WTC11 (cell line): ENCODE measurements around the gene ERBB2. TPM values are rescaled to one million over a fixed set of nuclear protein-coding genes. Genes with fewer than 3 reads are reported as not detected.

Experiments used
- ATAC-seq: fragments of 200-7000 bp; cut with Tn5 transposase; 2 replicates; pipeline ENCODE4 v1.10.0; 2021; ENCODE audit warnings: mild to moderate bottlenecking, moderate library complexity
- CTCF ChIA-PET: fragments of 300-600 bp; sonication (Branson Sonifier 250); formaldehyde crosslinking; loops from one replicate; lab custom pipeline; 2021; ENCODE audit warnings: antibody characterized with exemption; lab: Charles Lee
- POLR2A ChIA-PET: fragments of 350-600 bp; sonication (Branson Sonifier 250); formaldehyde crosslinking; loops from one replicate; lab custom pipeline; 2021; ENCODE audit warnings: antibody characterized with exemption; lab: Charles Lee
- DNase-seq: peaks from one replicate; pipeline ENCODE4 v3.0.0; 2021; ENCODE audit warnings: low spot score
- H3K27ac Mint-ChIP-seq: 2 replicates; pipeline ENCODE4 v1.8.0; 2021; ENCODE audit warnings: mixed read lengths
- H3K27me3 Mint-ChIP-seq: 2 replicates; pipeline ENCODE4 v1.8.0; 2021; ENCODE audit warnings: low read depth, mild to moderate bottlenecking, moderate library complexity, mixed read lengths
- H3K36me3 Mint-ChIP-seq: 2 replicates; pipeline ENCODE4 v1.8.0; 2021; ENCODE audit warnings: mixed read lengths
- H3K4me1 Mint-ChIP-seq: 2 replicates; pipeline ENCODE4 v1.8.0; 2022; ENCODE audit warnings: mixed read lengths
- H3K4me3 Mint-ChIP-seq: 2 replicates; pipeline ENCODE4 v1.8.0; 2021; ENCODE audit warnings: mild to moderate bottlenecking, moderate library complexity, mixed read lengths
- H3K9me3 Mint-ChIP-seq: 2 replicates; pipeline ENCODE4 v1.8.0; 2021; ENCODE audit warnings: mixed read lengths
- FOXP1 ChIP-seq: sonication (generic); formaldehyde crosslinking; IDR thresholded peaks from 2 replicates; pipeline ENCODE4 v1.8.0; 2022; ENCODE audit warnings: missing genetic modification reagents, mild to moderate bottlenecking, moderate library complexity, borderline replicate concordance
- KAT7 ChIP-seq: sonication (generic); formaldehyde crosslinking; IDR thresholded peaks from 2 replicates; pipeline ENCODE4 v1.8.1; 2023; ENCODE audit warnings: missing genetic modification reagents, mild to moderate bottlenecking, borderline replicate concordance
- NFATC4 ChIP-seq: fragments of 250-450 bp; sonication (Bioruptor Pico); IDR thresholded peaks from 2 replicates; pipeline ENCODE4 v1.9.0; 2021; ENCODE audit warnings: mild to moderate bottlenecking
- NFYB ChIP-seq: sonication (generic); formaldehyde crosslinking; conservative IDR thresholded peaks from 2 replicates; pipeline ENCODE4 v1.8.0; 2022; ENCODE audit warnings: low read depth, missing genetic modification reagents
- RELA ChIP-seq: sonication (generic); formaldehyde crosslinking; IDR thresholded peaks from 2 replicates; pipeline ENCODE4 v1.8.1; 2022; ENCODE audit warnings: missing genetic modification reagents, mild to moderate bottlenecking, borderline replicate concordance
- RORB ChIP-seq: fragments of 250-450 bp; sonication (Bioruptor Pico); IDR thresholded peaks from 2 replicates; pipeline ENCODE4 v1.9.0; 2021; ENCODE audit warnings: mild to moderate bottlenecking
- TCF7 ChIP-seq: sonication (generic); formaldehyde crosslinking; IDR thresholded peaks from 2 replicates; pipeline ENCODE4 v1.8.0; 2022; ENCODE audit warnings: mild to moderate bottlenecking, low read depth, missing genetic modification reagents, moderate library complexity
- TEAD4 ChIP-seq: sonication (generic); formaldehyde crosslinking; IDR thresholded peaks from 2 replicates; pipeline ENCODE4 v1.8.0; 2022; ENCODE audit warnings: mild to moderate bottlenecking, missing genetic modification reagents
- ZNF121 ChIP-seq: sonication (generic); formaldehyde crosslinking; IDR thresholded peaks from 2 replicates; pipeline ENCODE4 v1.8.0; 2023; ENCODE audit warnings: missing genetic modification reagents
- ZNF317 ChIP-seq: sonication (generic); formaldehyde crosslinking; IDR thresholded peaks from 2 replicates; pipeline ENCODE4 v1.8.1; 2023; ENCODE audit warnings: low read depth, mild to moderate bottlenecking, moderate library complexity, missing genetic modification reagents, borderline replicate concordance
- ZNF671 ChIP-seq: fragments of 250-450 bp; sonication (Bioruptor Pico); IDR thresholded peaks from 2 replicates; pipeline ENCODE4 v1.8.0; 2021; ENCODE audit warnings: mild to moderate bottlenecking
- total RNA-seq: library from RNA; stranded (reverse); gene quantifications from 3 replicates; pipeline ENCODE4 v1.2.3, GENCODE V29; 2021
- TF ChIP-seq, protein P1 (sequence below): sonication (generic); formaldehyde crosslinking; IDR thresholded peaks from 2 replicates; pipeline ENCODE4 v1.8.1; 2022; ENCODE audit warnings: mild to moderate bottlenecking, moderate library complexity, missing genetic modification reagents
- TF ChIP-seq, protein P2 (sequence below): sonication (generic); formaldehyde crosslinking; IDR thresholded peaks from 2 replicates; pipeline ENCODE4 v1.8.1; 2023; ENCODE audit warnings: mild to moderate bottlenecking, missing genetic modification reagents
- TF ChIP-seq, protein P3 (sequence below): fragments of 200-600 bp; IDR thresholded peaks from 2 replicates; pipeline ENCODE4 v1.8.0; 2022; ENCODE audit warnings: antibody characterized with exemption
- TF ChIP-seq, protein P4 (sequence below): sonication (generic); formaldehyde crosslinking; IDR thresholded peaks from 2 replicates; pipeline ENCODE4 v1.8.1; 2022; ENCODE audit warnings: low read depth, mild to moderate bottlenecking, moderate library complexity, missing genetic modification reagents, borderline replicate concordance
- TF ChIP-seq, protein P5 (sequence below): sonication (generic); formaldehyde crosslinking; IDR thresholded peaks from 2 replicates; pipeline ENCODE4 v1.8.0; 2022; ENCODE audit warnings: mild to moderate bottlenecking, missing genetic modification reagents
- TF ChIP-seq, protein P6 (sequence below): sonication (generic); formaldehyde crosslinking; IDR thresholded peaks from 2 replicates; pipeline ENCODE4 v1.8.0; 2022; ENCODE audit warnings: mild to moderate bottlenecking, missing genetic modification reagents

Gene ERBB2
- total RNA-seq, 1 experiment from 2014 or later: 209 TPM

DNA sequence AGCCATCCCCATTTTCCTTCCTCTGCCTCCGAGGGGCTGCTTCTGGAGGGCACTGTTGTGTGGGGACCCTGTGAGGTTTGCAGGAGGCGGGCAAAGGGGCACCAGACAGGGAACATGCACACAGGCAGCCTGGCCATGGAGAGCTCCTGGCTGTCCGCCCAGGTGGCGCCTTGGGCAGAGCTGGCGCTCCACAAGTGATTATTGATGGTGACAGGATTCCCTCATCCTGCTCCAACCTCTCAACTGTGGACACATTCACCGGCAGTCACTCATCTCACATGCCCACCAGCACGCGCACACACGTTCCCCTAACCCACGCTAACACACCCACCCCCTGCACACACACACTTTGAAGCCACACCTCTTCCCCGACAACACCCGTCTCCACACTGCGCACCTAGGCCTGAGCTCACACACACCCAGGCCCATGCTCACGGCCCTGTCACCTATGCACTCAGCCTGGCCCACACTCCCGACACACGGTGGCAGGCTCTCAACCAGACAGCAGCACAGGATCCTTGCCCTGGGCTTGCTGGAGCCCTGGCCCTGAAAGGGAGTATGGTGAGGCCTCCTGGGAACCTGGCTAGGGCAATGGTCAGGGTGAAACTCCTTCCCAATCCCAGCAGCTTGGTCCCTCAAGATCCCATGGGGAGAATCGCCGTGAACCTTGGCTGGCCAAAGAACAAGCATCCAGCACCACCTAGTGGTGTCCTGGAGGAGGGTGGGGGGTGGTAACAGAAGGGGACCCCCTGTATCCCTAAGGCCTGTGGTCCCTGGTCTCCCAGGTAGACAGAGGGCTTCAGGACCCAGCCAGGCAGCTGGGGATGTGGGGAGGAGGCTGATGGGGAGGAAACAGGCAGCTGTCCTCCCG is 28.0 kb upstream of the ERBB2 start (continued):
- TF ChIP-seq, protein P1, sequence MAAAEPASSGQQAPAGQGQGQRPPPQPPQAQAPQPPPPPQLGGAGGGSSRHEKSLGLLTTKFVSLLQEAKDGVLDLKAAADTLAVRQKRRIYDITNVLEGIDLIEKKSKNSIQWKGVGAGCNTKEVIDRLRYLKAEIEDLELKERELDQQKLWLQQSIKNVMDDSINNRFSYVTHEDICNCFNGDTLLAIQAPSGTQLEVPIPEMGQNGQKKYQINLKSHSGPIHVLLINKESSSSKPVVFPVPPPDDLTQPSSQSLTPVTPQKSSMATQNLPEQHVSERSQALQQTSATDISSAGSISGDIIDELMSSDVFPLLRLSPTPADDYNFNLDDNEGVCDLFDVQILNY (CRISPR knock-in tag): no peak
- TF ChIP-seq, protein P2, sequence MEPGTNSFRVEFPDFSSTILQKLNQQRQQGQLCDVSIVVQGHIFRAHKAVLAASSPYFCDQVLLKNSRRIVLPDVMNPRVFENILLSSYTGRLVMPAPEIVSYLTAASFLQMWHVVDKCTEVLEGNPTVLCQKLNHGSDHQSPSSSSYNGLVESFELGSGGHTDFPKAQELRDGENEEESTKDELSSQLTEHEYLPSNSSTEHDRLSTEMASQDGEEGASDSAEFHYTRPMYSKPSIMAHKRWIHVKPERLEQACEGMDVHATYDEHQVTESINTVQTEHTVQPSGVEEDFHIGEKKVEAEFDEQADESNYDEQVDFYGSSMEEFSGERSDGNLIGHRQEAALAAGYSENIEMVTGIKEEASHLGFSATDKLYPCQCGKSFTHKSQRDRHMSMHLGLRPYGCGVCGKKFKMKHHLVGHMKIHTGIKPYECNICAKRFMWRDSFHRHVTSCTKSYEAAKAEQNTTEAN (CRISPR knock-in tag): no peak
- 0 out of 2 replicates have a peak, but pooled peaks have one; percentile 56 for TF ChIP-seq FOXP1
- TF ChIP-seq ZNF317 (CRISPR knock-in tag): peak; percentile 71; the same call in 1 of the 2 replicates
- TF ChIP-seq RORB (CRISPR knock-in tag): no peak
- TF ChIP-seq, protein P3, sequence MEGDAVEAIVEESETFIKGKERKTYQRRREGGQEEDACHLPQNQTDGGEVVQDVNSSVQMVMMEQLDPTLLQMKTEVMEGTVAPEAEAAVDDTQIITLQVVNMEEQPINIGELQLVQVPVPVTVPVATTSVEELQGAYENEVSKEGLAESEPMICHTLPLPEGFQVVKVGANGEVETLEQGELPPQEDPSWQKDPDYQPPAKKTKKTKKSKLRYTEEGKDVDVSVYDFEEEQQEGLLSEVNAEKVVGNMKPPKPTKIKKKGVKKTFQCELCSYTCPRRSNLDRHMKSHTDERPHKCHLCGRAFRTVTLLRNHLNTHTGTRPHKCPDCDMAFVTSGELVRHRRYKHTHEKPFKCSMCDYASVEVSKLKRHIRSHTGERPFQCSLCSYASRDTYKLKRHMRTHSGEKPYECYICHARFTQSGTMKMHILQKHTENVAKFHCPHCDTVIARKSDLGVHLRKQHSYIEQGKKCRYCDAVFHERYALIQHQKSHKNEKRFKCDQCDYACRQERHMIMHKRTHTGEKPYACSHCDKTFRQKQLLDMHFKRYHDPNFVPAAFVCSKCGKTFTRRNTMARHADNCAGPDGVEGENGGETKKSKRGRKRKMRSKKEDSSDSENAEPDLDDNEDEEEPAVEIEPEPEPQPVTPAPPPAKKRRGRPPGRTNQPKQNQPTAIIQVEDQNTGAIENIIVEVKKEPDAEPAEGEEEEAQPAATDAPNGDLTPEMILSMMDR: peak; percentile 61
- 0 out of 2 replicates have a peak, but pooled peaks have one; percentile 1 for TF ChIP-seq KAT7 (CRISPR knock-in tag)

DNA sequence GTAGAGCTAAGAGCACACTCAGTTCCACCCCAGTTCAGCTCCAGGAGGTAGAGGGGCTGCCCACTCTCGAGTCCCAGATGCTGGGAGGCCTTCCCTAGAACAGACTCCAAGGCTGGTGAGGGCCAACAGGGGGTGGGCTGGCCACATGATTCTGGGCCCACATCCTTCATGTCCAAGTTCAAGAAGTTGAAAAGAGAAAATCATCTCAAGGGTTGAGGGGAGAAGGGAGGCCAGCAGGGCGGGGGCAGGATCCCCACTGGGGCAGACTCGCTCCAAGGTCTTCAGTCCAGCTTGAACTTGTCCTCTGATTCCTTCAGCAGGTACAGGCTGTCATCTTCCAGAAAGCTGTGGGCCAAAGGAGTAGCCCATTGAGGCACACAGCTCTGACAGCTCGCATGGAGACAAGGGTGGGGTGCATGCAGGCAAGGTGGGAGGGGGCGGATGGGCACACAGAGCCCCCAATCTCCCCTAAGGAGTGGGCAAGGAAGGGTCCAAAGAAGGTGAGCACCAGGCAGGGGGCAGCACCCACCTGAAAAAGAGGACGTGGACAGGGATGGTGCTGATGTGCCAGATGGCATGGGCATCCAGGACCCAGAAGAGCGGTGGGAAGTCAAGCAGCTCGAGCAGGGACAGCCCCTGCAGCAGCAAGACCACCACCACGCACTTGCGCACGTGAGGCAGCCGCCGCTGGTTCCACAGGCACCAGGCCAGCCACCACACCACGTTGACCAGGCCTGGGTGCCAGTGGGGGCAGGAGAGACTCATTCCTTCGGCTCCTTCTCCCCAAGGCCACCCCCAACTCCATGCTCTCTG is 27.1 kb upstream of the ERBB2 start:
- DNase-seq (no peak), ATAC-seq (no peak)
- peaks cover 27% of the 10 kb centered on the region for H3K4me1 Mint-ChIP-seq
- no peaks in the 10 kb centered on the region for H3K36me3 Mint-ChIP-seq
- H3K9me3 Mint-ChIP-seq: no peaks in the 10 kb centered on the region
- peaks cover 26% of the 10 kb centered on the region for H3K27me3 Mint-ChIP-seq
- H3K4me3 Mint-ChIP-seq: no peak overlapping the region
- ChIA-PET POLR2A (interaction anchor here (1.5 kb wide), 1 partner anchor 49 kb away, joined by 4 read pairs; no protein-coding TSS in a partner anchor), CTCF (interaction anchor here (0.7 to 18.0 kb wide), 26 partner anchors 8 to 145 kb away, joined by 3 to 876 read pairs (median 6); partner anchors contain the start of genes PGAP3 and PPP1R1B)
- H3K27ac Mint-ChIP-seq: no peak overlapping the region
- no peak for TF ChIP-seq NFATC4
- TF ChIP-seq TCF7 (CRISPR knock-in tag): no peak
- TF ChIP-seq RELA (CRISPR knock-in tag): 0 out of 2 replicates have a peak, but pooled peaks have one; percentile 39
- TF ChIP-seq, protein P4, sequence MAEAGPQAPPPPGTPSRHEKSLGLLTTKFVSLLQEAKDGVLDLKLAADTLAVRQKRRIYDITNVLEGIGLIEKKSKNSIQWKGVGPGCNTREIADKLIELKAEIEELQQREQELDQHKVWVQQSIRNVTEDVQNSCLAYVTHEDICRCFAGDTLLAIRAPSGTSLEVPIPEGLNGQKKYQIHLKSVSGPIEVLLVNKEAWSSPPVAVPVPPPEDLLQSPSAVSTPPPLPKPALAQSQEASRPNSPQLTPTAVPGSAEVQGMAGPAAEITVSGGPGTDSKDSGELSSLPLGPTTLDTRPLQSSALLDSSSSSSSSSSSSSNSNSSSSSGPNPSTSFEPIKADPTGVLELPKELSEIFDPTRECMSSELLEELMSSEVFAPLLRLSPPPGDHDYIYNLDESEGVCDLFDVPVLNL (CRISPR knock-in tag): no peak
- TF ChIP-seq, protein P5, sequence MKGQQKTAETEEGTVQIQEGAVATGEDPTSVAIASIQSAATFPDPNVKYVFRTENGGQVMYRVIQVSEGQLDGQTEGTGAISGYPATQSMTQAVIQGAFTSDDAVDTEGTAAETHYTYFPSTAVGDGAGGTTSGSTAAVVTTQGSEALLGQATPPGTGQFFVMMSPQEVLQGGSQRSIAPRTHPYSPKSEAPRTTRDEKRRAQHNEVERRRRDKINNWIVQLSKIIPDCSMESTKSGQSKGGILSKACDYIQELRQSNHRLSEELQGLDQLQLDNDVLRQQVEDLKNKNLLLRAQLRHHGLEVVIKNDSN (CRISPR knock-in tag): no peak
- TF ChIP-seq, protein P6, sequence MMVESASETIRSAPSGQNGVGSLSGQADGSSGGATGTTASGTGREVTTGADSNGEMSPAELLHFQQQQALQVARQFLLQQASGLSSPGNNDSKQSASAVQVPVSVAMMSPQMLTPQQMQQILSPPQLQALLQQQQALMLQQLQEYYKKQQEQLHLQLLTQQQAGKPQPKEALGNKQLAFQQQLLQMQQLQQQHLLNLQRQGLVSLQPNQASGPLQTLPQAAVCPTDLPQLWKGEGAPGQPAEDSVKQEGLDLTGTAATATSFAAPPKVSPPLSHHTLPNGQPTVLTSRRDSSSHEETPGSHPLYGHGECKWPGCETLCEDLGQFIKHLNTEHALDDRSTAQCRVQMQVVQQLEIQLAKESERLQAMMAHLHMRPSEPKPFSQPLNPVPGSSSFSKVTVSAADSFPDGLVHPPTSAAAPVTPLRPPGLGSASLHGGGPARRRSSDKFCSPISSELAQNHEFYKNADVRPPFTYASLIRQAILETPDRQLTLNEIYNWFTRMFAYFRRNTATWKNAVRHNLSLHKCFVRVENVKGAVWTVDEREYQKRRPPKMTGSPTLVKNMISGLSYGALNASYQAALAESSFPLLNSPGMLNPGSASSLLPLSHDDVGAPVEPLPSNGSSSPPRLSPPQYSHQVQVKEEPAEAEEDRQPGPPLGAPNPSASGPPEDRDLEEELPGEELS (CRISPR knock-in tag): no peak
- TF ChIP-seq, protein P3: peak; percentile 5; the same call in 1 of the 2 replicates
- no peak for TF ChIP-seq ZNF121 (CRISPR knock-in tag)
- no peak for TF ChIP-seq ZNF317 (CRISPR knock-in tag)
- no peak for TF ChIP-seq ZNF671 (CRISPR knock-in tag)
- no peak for TF ChIP-seq TEAD4 (CRISPR knock-in tag)
- TF ChIP-seq NFYB (CRISPR knock-in tag): no peak
- no peak for TF ChIP-seq KAT7 (CRISPR knock-in tag)
